Liver (tissue), 9 donors: ENCODE data around the gene CCIN. TPM values are rescaled to one million over a fixed set of nuclear protein-coding genes. Genes with fewer than 3 reads are reported as not detected.

Experiments used
- DNase-seq: peaks from one replicate; pipeline ENCODE4 v3.0.0-alpha.2; 2017; ENCODE audit warnings: low spot score
- H3K27ac ChIP-seq, 2 donors: one replicate each; pipeline ENCODE4 v1.7.0; 2013; ENCODE audit warnings: inconsistent platforms in 2 of 2, low read length in 2 of 2, control low read depth in 1 of 2, low read depth in 1 of 2, mild to moderate bottlenecking in 1 of 2
- H3K27me3 ChIP-seq, 4 donors: one replicate each; pipeline versions ENCODE4 v1.6.1 to v1.7.0; 2013; ENCODE audit warnings: low read length in 3 of 4, inconsistent platforms in 1 of 4, mild to moderate bottlenecking in 1 of 4, moderate library complexity in 1 of 4; ENCODE audit not compliant: control insufficient read depth in 4 of 4, insufficient read depth in 4 of 4
- H3K36me3 ChIP-seq, 4 donors: one replicate each; pipeline versions ENCODE4 v1.6.1 to v1.7.0; 2013; ENCODE audit warnings: low read length in 3 of 4, mild to moderate bottlenecking in 3 of 4, low read depth in 1 of 4, moderate library complexity in 1 of 4; ENCODE audit not compliant: control insufficient read depth in 4 of 4, insufficient read depth in 3 of 4
- H3K4me1 ChIP-seq, 4 donors: one replicate each; pipeline versions ENCODE4 v1.6.1 to v1.7.0; 2013; ENCODE audit warnings: low read length in 3 of 4, mild to moderate bottlenecking in 3 of 4, moderate library complexity in 1 of 4; ENCODE audit not compliant: control insufficient read depth in 4 of 4, insufficient read depth in 4 of 4
- H3K4me3 ChIP-seq, 3 donors: one replicate each; pipeline versions ENCODE4 v1.6.1 to v1.7.0; 2013; ENCODE audit warnings: low read length in 3 of 3, control low read depth in 1 of 3, low read depth in 1 of 3, mild to moderate bottlenecking in 1 of 3
- H3K9ac ChIP-seq, 2 donors: one replicate each; pipeline ENCODE4 v1.7.0; 2013; ENCODE audit warnings: low read length in 2 of 2, mild to moderate bottlenecking in 2 of 2, moderate library complexity in 2 of 2, control low read depth in 1 of 2, low read depth in 1 of 2
- H3K9me3 ChIP-seq, 4 donors: one replicate each; pipeline versions ENCODE4 v1.6.1 to v1.7.0; 2013; ENCODE audit warnings: low read length in 3 of 4; ENCODE audit not compliant: control insufficient read depth in 4 of 4
- CTCF ChIP-seq: fragments of 150-350 bp; IDR thresholded peaks from 2 replicates; pipeline ENCODE4 v1.5.1; 2017; ENCODE audit warnings: improper control_type of control experiment, low read depth, low read length; ENCODE audit not compliant: missing input control
- EGR1 ChIP-seq, 2 donors: IDR thresholded peaks; 2 replicates each; pipeline ENCODE4 v1.6.1; 2016 to 2018; ENCODE audit warnings: antibody characterized with exemption in 2 of 2, low read depth in 2 of 2
- FOXA1 ChIP-seq: IDR thresholded peaks from 2 replicates; pipeline ENCODE4 v1.6.1; 2016; ENCODE audit warnings: antibody characterized with exemption
- FOXA2 ChIP-seq: IDR thresholded peaks from 2 replicates; pipeline ENCODE4 v1.6.1; 2016; ENCODE audit warnings: antibody characterized with exemption
- GABPA ChIP-seq, 2 donors: IDR thresholded peaks in 1 of 2; conservative IDR thresholded peaks in 1 of 2; 2 replicates each; pipeline ENCODE4 v1.6.1; 2016; ENCODE audit warnings: antibody characterized with exemption in 2 of 2, mild to moderate bottlenecking in 1 of 2, moderate library complexity in 1 of 2
- HNF4A ChIP-seq, 2 donors: conservative IDR thresholded peaks; 2 replicates each; pipeline ENCODE4 v1.6.1; 2016; ENCODE audit warnings: antibody characterized with exemption in 2 of 2, mild to moderate bottlenecking in 2 of 2
- HNF4G ChIP-seq: IDR thresholded peaks from 2 replicates; pipeline ENCODE4 v1.6.1; 2016; ENCODE audit warnings: antibody characterized with exemption
- JUND ChIP-seq, 2 donors: IDR thresholded peaks; 2 replicates each; pipeline ENCODE4 v1.6.1; 2016; ENCODE audit warnings: antibody characterized with exemption in 2 of 2
- MAX ChIP-seq: IDR thresholded peaks from 2 replicates; pipeline ENCODE4 v1.6.1; 2016; ENCODE audit warnings: antibody characterized with exemption
- RAD21 ChIP-seq, 2 donors: IDR thresholded peaks; 2 replicates each; pipeline ENCODE4 v1.6.1; 2016; ENCODE audit warnings: antibody characterized with exemption in 2 of 2, mild to moderate bottlenecking in 2 of 2
- REST ChIP-seq: IDR thresholded peaks from 2 replicates; pipeline ENCODE4 v1.6.1; 2016; ENCODE audit warnings: antibody characterized with exemption, mild to moderate bottlenecking
- RXRA ChIP-seq, 2 donors: IDR thresholded peaks; 2 replicates each; pipeline ENCODE4 v1.6.1; 2017 to 2018; ENCODE audit warnings: antibody characterized with exemption in 2 of 2, mild to moderate bottlenecking in 1 of 2
- SP1 ChIP-seq: IDR thresholded peaks from 2 replicates; pipeline ENCODE4 v1.6.1; 2018; ENCODE audit warnings: antibody characterized with exemption, mild to moderate bottlenecking
- TAF1 ChIP-seq: conservative IDR thresholded peaks from 2 replicates; pipeline ENCODE4 v1.6.1; 2016; ENCODE audit warnings: antibody characterized with exemption, mild to moderate bottlenecking
- YY1 ChIP-seq: IDR thresholded peaks from 2 replicates; pipeline ENCODE4 v1.6.1; 2016; ENCODE audit warnings: antibody characterized with exemption, mild to moderate bottlenecking
- ZBTB33 ChIP-seq: IDR thresholded peaks from 2 replicates; pipeline ENCODE4 v1.6.1; 2016; ENCODE audit warnings: antibody characterized with exemption
- WGBS: extraction: QIAGEN DNeasy Blood & Tissue Kit; methylation state at CpG from one replicate; pipeline ENCODE4 v1.1.7; 2013; 5-methylcytosine and 5-hydroxymethylcytosine counted together
- polyA plus RNA-seq, 2 donors: library from polyadenylated mRNA; stranded (reverse) in 1 of 2; unstranded in 1 of 2; fragments of 200-250 nt in 1 of 2; fragments of >200 nt in 1 of 2; fragmentation: Nextera tagmentation in 1 of 2; extraction: Ambion mirVana in 1 of 2; gene quantifications; one replicate each; pipeline versions ENCODE4 v1.2.1 to v1.2.3, GENCODE V29; 2013 to 2015
- total RNA-seq, 2 donors: library from RNA; depleted of rRNA; stranded (reverse); fragments of >200 nt; gene quantifications; one replicate each; pipeline ENCODE4 v1.2.3, GENCODE V29; 2014
- donor health status: healthy.
- donor health status: healthy.
- donor health status: healthy.
- donor health status: healthy.
- donor health status: healthy.

The CCIN gene
- total and polyA plus RNA-seq, 4 donors: not detected

GRCh38 chr9:36166168-36166927 lies 2.8 kb upstream of the CCIN start:
- WGBS: 7% methylated on average over 58 of the region's 58 CpGs
- no peak overlapping the region for H3K9ac ChIP-seq

More at GRCh38 chr9:36166168-36166927, 2.8 kb upstream of the CCIN start:
- TF ChIP-seq TAF1 (no peak), RXRA (IDR thresholded peaks at IDR 0.05) (no peak), MAX (no peak), ZBTB33 (no peak), HNF4G (no peak), RAD21 (IDR thresholded peaks at IDR 0.05) (peak; percentile 87 to 94), FOXA1 (no peak), GABPA (IDR thresholded peaks at IDR 0.05 in 1 of 2, conservative IDR thresholded peaks at IDR 0.05 in 1 of 2) (no peak), REST (no peak), YY1 (no peak), HNF4A (conservative IDR thresholded peaks at IDR 0.05) (no peak), SP1 (no peak), CTCF (peak; percentile 89), FOXA2 (no peak), EGR1 (IDR thresholded peaks at IDR 0.05; ENCODE audit: low read depth in 2 of 2) (no peak), JUND (IDR thresholded peaks at IDR 0.05) (no peak)
- Histone ChIP-seq H3K9me3 (no peaks in the 10 kb centered on the region), H3K4me1 (peaks cover 0 to 2% (median 0%) of the 10 kb centered on the region in 4 donors), H3K4me3 (peak overlapping the region in 2 of 3 donors; percentile 12 to 39), H3K27ac (no peak overlapping the region), H3K27me3 (no peaks in the 10 kb centered on the region), H3K36me3 (no peaks in the 10 kb centered on the region)
- peak; percentile 87 for DNase-seq
